HEK293 (cell line): Measurements from ENCODE around the gene ELL3.

Experiments
- CTCF ChIA-PET: fragments of 350-600 bp; formaldehyde crosslinking; extraction: SDS; loops from one replicate; lab custom pipeline; 2021; ENCODE audit warnings: antibody characterized with exemption; lab: Yijun Ruan, JAX
- POLR2A ChIA-PET: fragments of 300-600 bp; formaldehyde crosslinking; extraction: SDS; loops from one replicate; lab custom pipeline; 2020; ENCODE audit warnings: antibody characterized with exemption, inconsistent platforms; lab: Yijun Ruan, JAX
- H3K27ac ChIP-seq: fragments of 200-500 bp; sonication (Bioruptor generic); 2 replicates; pipeline ENCODE4 v1.5.1; 2014; ENCODE audit warnings: low read depth, low read length, control low read depth, inconsistent platforms; ENCODE audit errors: extremely low read depth
- H3K36me3 ChIP-seq, 2 experiments: fragments of 200-500 bp in 1 of 2; sonication (Bioruptor generic) in 1 of 2; 1 replicate in 1 of 2; 2 replicates in 1 of 2; pipeline ENCODE4 v1.5.1; 2014 to 2017; ENCODE audit warnings: inconsistent platforms in 2 of 2, low read length in 2 of 2; ENCODE audit not compliant: control insufficient read depth in 2 of 2, insufficient read depth in 1 of 2
- H3K4me1 ChIP-seq: fragments of 200-500 bp; sonication (Bioruptor generic); 2 replicates; pipeline ENCODE4 v1.5.1; 2014; ENCODE audit warnings: mild to moderate bottlenecking, low read length, inconsistent platforms; ENCODE audit not compliant: control insufficient read depth, insufficient read depth
- H3K4me3 ChIP-seq: 2 replicates; pipeline ENCODE4 v1.5.1; 2011; ENCODE audit warnings: low read depth, mild to moderate bottlenecking, control low read depth, low read length, moderate library complexity
- H3K9me3 ChIP-seq: fragments of 200-500 bp; sonication (Bioruptor generic); 2 replicates; pipeline ENCODE4 v1.5.1; 2014; ENCODE audit warnings: low read depth, low read length, inconsistent platforms; ENCODE audit not compliant: control insufficient read depth, insufficient read depth
- AEBP2 ChIP-seq: fragments of 450-650 bp; formaldehyde crosslinking; IDR thresholded peaks from 2 replicates; pipeline ENCODE4 v1.5.1; 2016; ENCODE audit warnings: missing biosample characterization, missing genetic modification characterization, borderline replicate concordance
- CTCF ChIP-seq: fragments of 450-650 bp; formaldehyde crosslinking; IDR thresholded peaks from 2 replicates; pipeline ENCODE4 v1.5.1; 2016; ENCODE audit warnings: missing biosample characterization, missing genetic modification characterization
- ELK4 ChIP-seq: IDR thresholded peaks from 2 replicates; pipeline ENCODE4 v1.6.1; 2011; ENCODE audit warnings: mild to moderate bottlenecking, low read depth, low read length, borderline replicate concordance
- IKZF3 ChIP-seq: fragments of 450-650 bp; IDR thresholded peaks from 2 replicates; pipeline ENCODE4 v1.5.0; 2018; ENCODE audit warnings: missing biosample characterization, mild to moderate bottlenecking, missing genetic modification characterization, moderate library complexity
- PATZ1 ChIP-seq: fragments of 450-650 bp; formaldehyde crosslinking; IDR thresholded peaks from 2 replicates; pipeline ENCODE4 v1.5.1; 2016; ENCODE audit warnings: missing biosample characterization, missing genetic modification characterization
- SALL2 ChIP-seq: fragments of 450-650 bp; formaldehyde crosslinking; IDR thresholded peaks from 2 replicates; pipeline ENCODE4 v1.5.0; 2017; ENCODE audit warnings: missing biosample characterization, mild to moderate bottlenecking, missing genetic modification characterization, borderline replicate concordance
- SP2 ChIP-seq: fragments of 450-650 bp; formaldehyde crosslinking; IDR thresholded peaks from 2 replicates; pipeline ENCODE4 v1.5.1; 2016; ENCODE audit warnings: missing biosample characterization, missing genetic modification characterization
- ZBTB21 ChIP-seq: fragments of 450-650 bp; formaldehyde crosslinking; IDR thresholded peaks from 2 replicates; pipeline ENCODE4 v1.5.1; 2017; ENCODE audit warnings: missing biosample characterization, missing genetic modification characterization
- ZBTB26 ChIP-seq: fragments of 450-650 bp; formaldehyde crosslinking; optimal IDR thresholded peaks from 2 replicates; pipeline ENCODE3; 2016; ENCODE audit warnings: missing biosample characterization, mild to moderate bottlenecking, missing genetic modification characterization
- ZEB2 ChIP-seq: fragments of 450-650 bp; formaldehyde crosslinking; IDR thresholded peaks from 2 replicates; pipeline ENCODE4 v1.5.1; 2016; ENCODE audit warnings: missing biosample characterization, missing genetic modification characterization
- ZFP37 ChIP-seq: fragments of 450-650 bp; formaldehyde crosslinking; IDR thresholded peaks from 2 replicates; pipeline ENCODE4 v1.5.1; 2016; ENCODE audit warnings: missing biosample characterization, missing genetic modification characterization
- ZFP69B ChIP-seq: fragments of 450-650 bp; formaldehyde crosslinking; IDR thresholded peaks from 2 replicates; pipeline ENCODE4 v1.5.1; 2016; ENCODE audit warnings: missing biosample characterization, missing genetic modification characterization
- ZIC2 ChIP-seq: fragments of 450-650 bp; formaldehyde crosslinking; IDR thresholded peaks from 2 replicates; pipeline ENCODE4 v1.5.1; 2016; ENCODE audit warnings: missing biosample characterization, missing genetic modification characterization
- ZNF112 ChIP-seq: fragments of 450-650 bp; formaldehyde crosslinking; IDR thresholded peaks from 2 replicates; pipeline ENCODE4 v1.5.0; 2017; ENCODE audit warnings: missing biosample characterization, missing genetic modification characterization
- ZNF366 ChIP-seq: fragments of 450-650 bp; formaldehyde crosslinking; conservative IDR thresholded peaks from 2 replicates; pipeline ENCODE4 v1.5.1; 2016; ENCODE audit warnings: missing biosample characterization, missing genetic modification characterization
- ZNF391 ChIP-seq: fragments of 450-650 bp; formaldehyde crosslinking; IDR thresholded peaks from 2 replicates; pipeline ENCODE4 v1.5.1; 2016; ENCODE audit warnings: low read depth, missing biosample characterization, missing genetic modification characterization, borderline replicate concordance
- ZNF398 ChIP-seq: fragments of 450-650 bp; formaldehyde crosslinking; IDR thresholded peaks from 2 replicates; pipeline ENCODE4 v1.5.1; 2017; ENCODE audit warnings: missing biosample characterization, missing genetic modification characterization
- ZNF473 ChIP-seq: fragments of 450-650 bp; formaldehyde crosslinking; IDR thresholded peaks from 2 replicates; pipeline ENCODE4 v1.5.1; 2017; ENCODE audit warnings: missing biosample characterization, missing genetic modification characterization
- ZNF501 ChIP-seq: fragments of 450-650 bp; formaldehyde crosslinking; IDR thresholded peaks from 2 replicates; pipeline ENCODE4 v1.5.1; 2016; ENCODE audit warnings: missing biosample characterization, missing genetic modification characterization
- ZNF510 ChIP-seq: fragments of 450-650 bp; formaldehyde crosslinking; IDR thresholded peaks from 2 replicates; pipeline ENCODE4 v1.5.1; 2018; ENCODE audit warnings: mild to moderate bottlenecking, missing genetic modification characterization, missing biosample characterization; ENCODE audit not compliant: insufficient replicate concordance
- ZNF549 ChIP-seq: fragments of 450-650 bp; IDR thresholded peaks from 2 replicates; pipeline ENCODE4 v1.5.1; 2018; ENCODE audit warnings: missing biosample characterization, missing genetic modification characterization, mild to moderate bottlenecking, inconsistent platforms, moderate library complexity
- ZNF560 ChIP-seq: fragments of 450-650 bp; formaldehyde crosslinking; IDR thresholded peaks from 2 replicates; pipeline ENCODE4 v1.5.1; 2017; ENCODE audit warnings: missing biosample characterization, missing genetic modification characterization, borderline replicate concordance
- ZNF580 ChIP-seq: fragments of 450-650 bp; formaldehyde crosslinking; IDR thresholded peaks from 2 replicates; pipeline ENCODE4 v1.5.1; 2016; ENCODE audit warnings: missing biosample characterization, missing genetic modification characterization
- ZNF624 ChIP-seq: fragments of 450-650 bp; formaldehyde crosslinking; IDR thresholded peaks from 2 replicates; pipeline ENCODE4 v1.5.1; 2017; ENCODE audit warnings: missing biosample characterization, missing genetic modification characterization
- ZNF658 ChIP-seq: fragments of 450-650 bp; formaldehyde crosslinking; IDR thresholded peaks from 2 replicates; pipeline ENCODE4; 2016; ENCODE audit warnings: missing biosample characterization, missing genetic modification characterization
- ZNF791 ChIP-seq: fragments of 450-650 bp; formaldehyde crosslinking; IDR thresholded peaks from 2 replicates; pipeline ENCODE4 v1.5.1; 2016; ENCODE audit warnings: missing biosample characterization, missing genetic modification characterization
- ZSCAN23 ChIP-seq: fragments of 450-650 bp; formaldehyde crosslinking; IDR thresholded peaks from 2 replicates; pipeline ENCODE4 v1.5.1; 2016; ENCODE audit warnings: missing biosample characterization, missing genetic modification characterization

The ELL3 gene

GRCh38 chr15:43776718-43777266 lies at the start of gene ELL3:
ELL3 (minus strand) TSS chr15:43776966; CDS start chr15:43776901, 65 bp downstream.
- Histone ChIP-seq H3K36me3 (peaks cover 19 to 25% of the 10 kb centered on the region in 2 experiments), H3K4me1 (peaks cover 5% of the 10 kb centered on the region; the same call in 1 of the 2 replicates), H3K4me3 (peak within 1 kb of the TSS; percentile 45), H3K27ac (peak within 1 kb of the TSS; percentile 92), H3K9me3 (no peaks in the 10 kb centered on the region)
- ChIA-PET POLR2A (interaction anchor here (0.5 to 2.0 kb wide), 10 partner anchors 11 to 647 kb away, joined by 3 to 8 read pairs (median 3); partner anchors contain the start of genes FRMD5, HYPK, MFAP1 and SERF2), CTCF (interaction anchor here (0.6 to 1.9 kb wide), 7 partner anchors 12 to 406 kb away, joined by 3 to 7 read pairs (median 4); partner anchors contain the start of genes TUBGCP4 and ZSCAN29)
- TF ChIP-seq ZIC2 (tag by site-specific recombination) (no peak), ZNF366 (tag by site-specific recombination) (no peak), CTCF (tag by site-specific recombination) (no peak), PATZ1 (tag by site-specific recombination) (peak; percentile 63; the same call in 1 of the 2 replicates), ZNF658 (tag by site-specific recombination) (no peak), ZNF391 (no peak), ZFP37 (tag by site-specific recombination) (no peak), IKZF3 (tag by site-specific recombination) (no peak), ZBTB21 (tag by site-specific recombination) (no peak), ZNF112 (no peak), ZNF510 (no peak), AEBP2 (tag by site-specific recombination) (no peak), ZNF624 (tag by site-specific recombination) (no peak), ZNF398 (0 out of 2 replicates have a peak, but pooled peaks have one; percentile 51), ZBTB26 (tag by site-specific recombination) (no peak), ZNF473 (tag by site-specific recombination) (no peak), ZNF549 (tag by site-specific recombination) (no peak), ELK4 (no peak), SP2 (tag by site-specific recombination) (no peak; the same call in 1 of the 2 replicates), ZNF791 (tag by site-specific recombination) (no peak), ZFP69B (tag by site-specific recombination) (no peak), ZNF501 (tag by site-specific recombination) (no peak), SALL2 (no peak), ZNF560 (no peak), ZNF580 (tag by site-specific recombination) (no peak), ZSCAN23 (no peak), ZEB2 (tag by site-specific recombination) (no peak)
